AG04450 (cell line): Measurements from ENCODE around the gene CFAP77. TPM values are rescaled to one million over a fixed set of nuclear protein-coding genes. Genes with fewer than 3 reads are reported as not detected.

Experiments
- CTCF ChIA-PET: fragments of 300-600, 350-600 bp; formaldehyde crosslinking; extraction: SDS; loops from one replicate; lab custom pipeline; 2022; ENCODE audit warnings: antibody characterized with exemption, inconsistent platforms; lab: Charles Lee
- POLR2A ChIA-PET: fragments of 350-600 bp; formaldehyde crosslinking; extraction: SDS; loops from one replicate; lab custom pipeline; 2021; ENCODE audit warnings: antibody characterized with exemption, inconsistent platforms; lab: Yijun Ruan, JAX
- DNase-seq: peaks from one replicate; pipeline ENCODE4 v3.0.0-alpha.2; 2011; ENCODE audit warnings: low read depth, low spot score
- H3K27ac ChIP-seq: one replicate; pipeline ENCODE4 v1.5.1; 2012; ENCODE audit warnings: low read depth, low read length, control low read depth
- H3K27me3 ChIP-seq: one replicate; pipeline ENCODE4 v1.6.0; 2012; ENCODE audit warnings: low read length; ENCODE audit not compliant: control insufficient read depth, insufficient read depth
- H3K4me3 ChIP-seq: 2 replicates; pipeline ENCODE4 v1.5.1; 2011; ENCODE audit warnings: mild to moderate bottlenecking, low read depth, low read length, control low read depth
- H3K9me3 ChIP-seq: 2 replicates; pipeline ENCODE4 v1.5.1; 2012; ENCODE audit warnings: low read length; ENCODE audit not compliant: control insufficient read depth, insufficient read depth
- CTCF ChIP-seq: IDR thresholded peaks from 2 replicates; pipeline ENCODE4 v1.5.1; 2011; ENCODE audit warnings: low read depth, low read length, control low read depth, inconsistent platforms
- polyA plus RNA-seq: library from polyadenylated mRNA; depleted of rRNA; stranded (reverse); fragments of >200 nt; gene quantifications from 2 replicates; pipeline ENCODE4 v1.2.3, GENCODE V29; 2011

The CFAP77 gene
- polyA plus RNA-seq, 1 experiment, result not detected

DNA sequence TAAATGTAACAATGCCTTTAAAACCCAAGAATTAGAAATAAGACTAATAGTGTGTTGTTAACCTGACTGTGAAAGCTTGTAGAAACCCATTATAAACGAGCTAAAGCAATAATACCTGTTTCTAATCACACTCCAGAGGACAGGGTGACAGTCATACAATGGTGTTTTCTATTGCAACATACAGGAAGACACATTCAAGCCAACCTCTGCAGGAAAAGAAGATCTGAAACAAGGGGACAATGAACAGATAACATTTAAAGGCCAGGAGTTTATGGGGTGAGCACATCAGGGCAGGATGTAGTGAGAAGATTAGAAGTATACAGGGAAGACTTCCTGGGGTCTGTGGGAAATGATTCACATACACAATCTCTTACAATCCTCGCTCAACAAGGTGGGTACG, 186.2 kb downstream of the CFAP77 start:
- DNase-seq, result no peak
- no peak for TF ChIP-seq CTCF
- Histone ChIP-seq H3K4me3 (no peak overlapping the region), H3K9me3 (no peaks in the 10 kb centered on the region), H3K27ac (no peak overlapping the region), H3K27me3 (peaks cover 11% of the 10 kb centered on the region)
- ChIA-PET POLR2A (no interaction called here), CTCF (no interaction called here)

DNA sequence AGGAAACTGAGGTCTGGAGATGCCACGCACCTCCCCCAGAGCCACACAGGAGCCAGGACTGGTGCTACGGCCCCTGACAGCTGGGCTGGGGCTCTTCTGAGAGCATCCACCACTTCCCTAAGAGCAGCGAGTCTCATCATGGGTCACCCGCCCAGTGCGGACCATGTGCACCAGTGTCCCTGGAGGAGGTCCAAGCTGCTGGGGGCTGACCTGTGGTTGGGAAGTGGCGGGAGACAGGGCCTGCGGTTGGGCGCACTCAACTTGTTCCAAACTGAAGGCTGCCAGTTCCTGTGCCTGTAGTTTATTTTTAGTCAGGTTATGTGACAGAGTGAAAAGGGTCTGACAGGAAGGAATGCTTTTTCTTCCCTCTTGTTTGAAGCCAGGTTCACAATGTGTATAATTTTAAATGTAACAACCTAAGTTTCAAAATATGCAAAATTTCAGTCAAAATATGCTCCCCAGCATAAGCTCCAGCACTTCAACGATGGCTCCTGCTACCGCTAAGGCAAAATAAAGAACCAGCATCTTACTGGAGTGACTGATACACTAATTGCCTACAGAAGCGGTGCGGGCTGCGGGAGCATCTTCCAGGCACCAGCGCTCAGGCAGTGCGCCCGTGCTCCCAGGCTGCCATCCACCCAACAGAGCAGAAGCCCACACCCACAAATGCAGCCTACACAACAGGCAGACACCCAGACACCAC, 187.2 kb downstream of the CFAP77 start:
- CTCF ChIA-PET, result no interaction called here
- POLR2A ChIA-PET, result no interaction called here
- Histone ChIP-seq H3K27ac (no peak overlapping the region), H3K4me3 (no peak overlapping the region), H3K27me3 (peaks cover 3% of the 10 kb centered on the region), H3K9me3 (no peaks in the 10 kb centered on the region)
- DNase-seq, result no peak
- TF ChIP-seq CTCF, result no peak

DNA sequence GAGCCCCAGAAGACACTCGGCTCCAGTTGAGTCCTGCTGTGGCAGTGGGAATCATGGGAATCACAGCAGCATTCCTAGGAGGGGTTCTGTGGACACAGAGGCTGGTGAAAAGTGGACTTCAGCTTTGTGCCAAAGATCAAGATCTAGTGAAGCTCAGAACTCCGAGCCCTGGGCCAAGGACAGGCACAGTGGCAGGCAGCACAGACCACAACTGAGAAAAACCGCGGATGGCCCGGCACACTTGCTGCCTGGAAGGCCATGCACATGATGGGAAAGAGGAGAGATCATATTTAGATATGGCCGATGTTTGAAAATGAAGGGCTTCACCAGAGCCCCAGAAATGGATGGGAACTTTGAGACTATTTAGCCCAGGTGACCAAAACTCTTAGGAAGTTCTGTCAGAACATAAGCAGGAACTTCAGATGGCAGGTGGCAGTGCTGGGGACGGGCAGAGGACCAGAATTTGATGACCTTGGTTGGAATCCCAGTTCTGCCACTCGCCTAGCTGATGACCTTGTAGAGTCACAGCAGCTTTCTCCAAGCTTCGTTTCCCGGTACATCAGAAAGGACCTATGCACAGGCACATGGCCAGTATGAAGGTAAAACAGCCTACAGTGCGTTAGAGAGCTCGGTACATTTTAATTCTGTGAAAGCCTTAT, 190.4 kb downstream of the CFAP77 start:
- DNase-seq, result no peak
- Histone ChIP-seq H3K27ac (no peak overlapping the region), H3K4me3 (no peak overlapping the region), H3K9me3 (no peaks in the 10 kb centered on the region), H3K27me3 (no peaks in the 10 kb centered on the region)
- ChIA-PET POLR2A (no interaction called here), CTCF (interaction anchor here (1.0 kb wide), 1 partner anchor 93 kb away, joined by 3 read pairs; no protein-coding TSS in a partner anchor)
- no peak for TF ChIP-seq CTCF

- peak; percentile 7 for DNase-seq
- no peak for TF ChIP-seq CTCF
- CTCF ChIA-PET, result no interaction called here
- peak overlapping the region; percentile 12 for H3K27ac ChIP-seq
- H3K27me3 ChIP-seq, result no peaks in the 10 kb centered on the region
- no peaks in the 10 kb centered on the region for H3K9me3 ChIP-seq
- POLR2A ChIA-PET, result no interaction called here
- H3K4me3 ChIP-seq, result no peak overlapping the region
Measured at GRCh38 chr9:132602207-132602606, 192.2 kb downstream of the CFAP77 start.

DNA sequence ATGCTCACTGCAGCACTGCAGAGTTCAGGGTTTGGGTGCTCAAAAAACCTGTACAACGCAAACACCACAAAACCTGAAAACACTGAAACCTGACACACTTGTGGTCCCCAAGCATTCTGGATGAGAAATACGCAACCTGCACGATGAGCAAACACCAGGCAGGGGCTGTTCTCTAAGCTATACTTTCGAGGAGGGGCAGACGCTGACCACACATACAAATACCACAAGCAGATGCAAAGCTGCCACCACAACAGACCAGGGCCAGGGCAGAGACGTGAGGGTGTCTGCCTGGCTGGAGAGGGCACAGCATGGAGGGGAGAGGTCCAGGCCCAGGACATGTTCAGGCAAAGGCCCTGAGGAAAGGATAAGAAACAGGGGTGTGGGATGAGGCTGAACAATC, 195.4 kb downstream of the CFAP77 start:
- H3K27me3 ChIP-seq, result no peaks in the 10 kb centered on the region
- H3K27ac ChIP-seq, result no peak overlapping the region
- TF ChIP-seq CTCF, result no peak
- no peak overlapping the region for H3K4me3 ChIP-seq
- no peak for DNase-seq
- no peaks in the 10 kb centered on the region for H3K9me3 ChIP-seq
- ChIA-PET POLR2A (no interaction called here), CTCF (no interaction called here)
